Mucosa of stomach (tissue), 1 donor: ENCODE results near the gene ZNF593.

Source experiments
- H3K27me3 ChIP-seq: one replicate; pipeline ENCODE4 v1.7.0; 2013; ENCODE audit warnings: mild to moderate bottlenecking, low read length; ENCODE audit not compliant: control insufficient read depth, insufficient read depth
- H3K36me3 ChIP-seq: one replicate; pipeline ENCODE4 v1.7.0; 2013; ENCODE audit warnings: low read length; ENCODE audit not compliant: control insufficient read depth, insufficient read depth
- H3K4me1 ChIP-seq: one replicate; pipeline ENCODE4 v1.7.0; 2013; ENCODE audit warnings: mild to moderate bottlenecking, low read length; ENCODE audit not compliant: control insufficient read depth, insufficient read depth
- H3K4me3 ChIP-seq: one replicate; pipeline ENCODE4 v1.7.0; 2013; ENCODE audit warnings: low read length
- H3K9ac ChIP-seq: one replicate; pipeline ENCODE4 v1.7.0; 2013; ENCODE audit warnings: mild to moderate bottlenecking, low read length, moderate library complexity
- H3K9me3 ChIP-seq: one replicate; pipeline ENCODE4 v1.7.0; 2013; ENCODE audit warnings: mild to moderate bottlenecking, low read length, moderate library complexity; ENCODE audit not compliant: control insufficient read depth
- donor health status: Pancreatic carcinoma.

ZNF593 gene

GRCh38 chr1:26130695-26131094 is 39.0 kb upstream of the ZNF593 start:
- no peak overlapping the region for H3K9ac ChIP-seq
- peaks cover 25% of the 10 kb centered on the region for H3K4me1 ChIP-seq
- no peaks in the 10 kb centered on the region for H3K27me3 ChIP-seq
- H3K9me3 ChIP-seq, result no peaks in the 10 kb centered on the region
- no peak overlapping the region for H3K4me3 ChIP-seq
- no peaks in the 10 kb centered on the region for H3K36me3 ChIP-seq

- no peaks in the 10 kb centered on the region for H3K36me3 ChIP-seq
- peaks cover 19% of the 10 kb centered on the region for H3K4me1 ChIP-seq
- no peaks in the 10 kb centered on the region for H3K27me3 ChIP-seq
- no peaks in the 10 kb centered on the region for H3K9me3 ChIP-seq
- H3K9ac ChIP-seq, result no peak overlapping the region
- no peak overlapping the region for H3K4me3 ChIP-seq
Measured at GRCh38 chr1:26132128-26132833, 37.4 kb upstream of the ZNF593 start.

- Histone ChIP-seq H3K27me3 (no peaks in the 10 kb centered on the region), H3K9ac (no peak overlapping the region), H3K4me3 (no peak overlapping the region), H3K4me1 (peaks cover 15% of the 10 kb centered on the region), H3K36me3 (no peaks in the 10 kb centered on the region), H3K9me3 (no peaks in the 10 kb centered on the region)
Measured at GRCh38 chr1:26132834-26133167, 36.9 kb upstream of the ZNF593 start.

- H3K4me3 ChIP-seq, result no peak overlapping the region
- no peaks in the 10 kb centered on the region for H3K36me3 ChIP-seq
- no peaks in the 10 kb centered on the region for H3K27me3 ChIP-seq
- no peak overlapping the region for H3K9ac ChIP-seq
- no peaks in the 10 kb centered on the region for H3K4me1 ChIP-seq
- H3K9me3 ChIP-seq, result no peaks in the 10 kb centered on the region
Measured at GRCh38 chr1:26134466-26134865, 35.2 kb upstream of the ZNF593 start.

GRCh38 chr1:26138974-26139558 is 30.6 kb upstream of the ZNF593 start:
- H3K9ac ChIP-seq, result no peak overlapping the region
- no peak overlapping the region for H3K4me3 ChIP-seq
- H3K27me3 ChIP-seq, result no peaks in the 10 kb centered on the region
- no peaks in the 10 kb centered on the region for H3K4me1 ChIP-seq
- H3K9me3 ChIP-seq, result no peaks in the 10 kb centered on the region
- H3K36me3 ChIP-seq, result no peaks in the 10 kb centered on the region

- Histone ChIP-seq H3K9ac (no peak overlapping the region), H3K4me1 (peaks cover 6% of the 10 kb centered on the region), H3K4me3 (no peak overlapping the region), H3K36me3 (no peaks in the 10 kb centered on the region), H3K9me3 (no peaks in the 10 kb centered on the region), H3K27me3 (no peaks in the 10 kb centered on the region)
Measured at GRCh38 chr1:26142159-26142558, 27.5 kb upstream of the ZNF593 start.

- Histone ChIP-seq H3K36me3 (no peaks in the 10 kb centered on the region), H3K27me3 (no peaks in the 10 kb centered on the region), H3K4me1 (peaks cover 6% of the 10 kb centered on the region), H3K9me3 (no peaks in the 10 kb centered on the region), H3K9ac (no peak overlapping the region), H3K4me3 (no peak overlapping the region)
Measured at GRCh38 chr1:26145041-26145959, 24.4 kb upstream of the ZNF593 start.

- Histone ChIP-seq H3K9ac (no peak overlapping the region), H3K9me3 (no peaks in the 10 kb centered on the region), H3K27me3 (no peaks in the 10 kb centered on the region), H3K4me3 (no peak overlapping the region), H3K4me1 (peaks cover 6% of the 10 kb centered on the region), H3K36me3 (no peaks in the 10 kb centered on the region)
Measured at GRCh38 chr1:26145960-26146294, 23.8 kb upstream of the ZNF593 start.

GRCh38 chr1:26148887-26149286 is 20.8 kb upstream of the ZNF593 start:
- Histone ChIP-seq H3K9ac (no peak overlapping the region), H3K36me3 (no peaks in the 10 kb centered on the region), H3K4me3 (no peak overlapping the region), H3K9me3 (no peaks in the 10 kb centered on the region), H3K27me3 (no peaks in the 10 kb centered on the region), H3K4me1 (peaks cover 6% of the 10 kb centered on the region)

- Histone ChIP-seq H3K4me3 (no peak overlapping the region), H3K4me1 (no peaks in the 10 kb centered on the region), H3K9ac (no peak overlapping the region), H3K9me3 (no peaks in the 10 kb centered on the region), H3K36me3 (no peaks in the 10 kb centered on the region), H3K27me3 (peaks cover 32% of the 10 kb centered on the region)
Measured at GRCh38 chr1:26153966-26154532, 15.7 kb upstream of the ZNF593 start.

- Histone ChIP-seq H3K4me1 (no peaks in the 10 kb centered on the region), H3K9ac (no peak overlapping the region), H3K4me3 (no peak overlapping the region), H3K9me3 (no peaks in the 10 kb centered on the region), H3K36me3 (no peaks in the 10 kb centered on the region), H3K27me3 (peaks cover 34% of the 10 kb centered on the region)
Measured at GRCh38 chr1:26154750-26155149, 15.0 kb upstream of the ZNF593 start.
